ENCODE results near the gene C1GALT1. TPM values are rescaled to one million over a fixed set of nuclear protein-coding genes. Genes with fewer than 3 reads are reported as not detected.

Gene C1GALT1
- total and polyA plus RNA-seq, 11 donors, result 4.3 to 36.4 (median 21.1) TPM

DNA sequence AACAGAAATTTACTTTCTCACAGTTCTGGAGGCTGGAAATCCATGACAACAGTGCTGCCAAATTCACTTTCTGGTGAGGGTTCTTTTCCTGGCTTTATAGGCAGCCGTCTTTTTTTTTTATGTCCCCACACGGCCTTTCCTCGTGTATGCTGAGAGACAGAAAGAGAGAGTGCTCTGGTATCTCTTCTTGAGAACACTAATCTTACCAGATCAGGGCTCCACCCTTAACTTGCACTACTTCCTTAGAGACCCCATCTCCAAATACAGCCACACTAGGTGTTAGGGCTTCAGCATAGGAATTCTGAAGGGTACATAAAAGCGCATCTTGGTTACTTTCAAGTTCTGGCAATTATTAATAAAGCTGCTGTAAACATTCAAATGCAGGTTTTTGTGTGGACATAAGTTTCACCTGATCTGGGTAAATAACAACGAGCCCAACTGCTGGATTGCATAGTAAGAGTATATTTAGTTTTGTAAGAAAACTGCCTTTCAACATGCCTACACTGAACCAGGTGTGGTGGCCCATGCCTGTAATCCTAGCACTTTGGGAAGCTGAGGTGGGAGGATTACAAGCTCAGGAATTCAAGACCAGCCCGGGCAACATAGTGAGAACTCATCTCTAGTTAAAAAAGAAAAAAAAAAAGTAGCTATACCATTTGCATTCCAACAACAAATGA is 8.2 kb upstream of the C1GALT1 start:
- H3K4me3 ChIP-seq, result no peak overlapping the region
- peaks cover 0 to 45% (median 10%) of the 10 kb centered on the region in 12 donors for H3K9me3 ChIP-seq
- TF ChIP-seq POLR2A (IDR thresholded peaks at IDR 0.05), result no peak
- TF ChIP-seq, protein P1, sequence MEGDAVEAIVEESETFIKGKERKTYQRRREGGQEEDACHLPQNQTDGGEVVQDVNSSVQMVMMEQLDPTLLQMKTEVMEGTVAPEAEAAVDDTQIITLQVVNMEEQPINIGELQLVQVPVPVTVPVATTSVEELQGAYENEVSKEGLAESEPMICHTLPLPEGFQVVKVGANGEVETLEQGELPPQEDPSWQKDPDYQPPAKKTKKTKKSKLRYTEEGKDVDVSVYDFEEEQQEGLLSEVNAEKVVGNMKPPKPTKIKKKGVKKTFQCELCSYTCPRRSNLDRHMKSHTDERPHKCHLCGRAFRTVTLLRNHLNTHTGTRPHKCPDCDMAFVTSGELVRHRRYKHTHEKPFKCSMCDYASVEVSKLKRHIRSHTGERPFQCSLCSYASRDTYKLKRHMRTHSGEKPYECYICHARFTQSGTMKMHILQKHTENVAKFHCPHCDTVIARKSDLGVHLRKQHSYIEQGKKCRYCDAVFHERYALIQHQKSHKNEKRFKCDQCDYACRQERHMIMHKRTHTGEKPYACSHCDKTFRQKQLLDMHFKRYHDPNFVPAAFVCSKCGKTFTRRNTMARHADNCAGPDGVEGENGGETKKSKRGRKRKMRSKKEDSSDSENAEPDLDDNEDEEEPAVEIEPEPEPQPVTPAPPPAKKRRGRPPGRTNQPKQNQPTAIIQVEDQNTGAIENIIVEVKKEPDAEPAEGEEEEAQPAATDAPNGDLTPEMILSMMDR (IDR thresholded peaks at IDR 0.05), result no peak
- H3K4me1 ChIP-seq, result peaks cover 0 to 15% (median 0%) of the 10 kb centered on the region in 12 donors
- H3K27ac ChIP-seq, result no peak overlapping the region
- WGBS, 4 donors, result 70 to 80% (median 78%) methylated on average over 6 of the region's 6 CpGs
- H3K36me3 ChIP-seq, result no peaks in the 10 kb centered on the region
- ATAC-seq (no peak), DNase-seq (no peak)
- intact Hi-C loops (cut with DNase I), result loop anchor here in 1 of 10 donors (10.0 kb wide), 1 partner anchor 61 kb away; no protein-coding TSS in a partner anchor
- H3K27me3 ChIP-seq, result no peaks in the 10 kb centered on the region

DNA sequence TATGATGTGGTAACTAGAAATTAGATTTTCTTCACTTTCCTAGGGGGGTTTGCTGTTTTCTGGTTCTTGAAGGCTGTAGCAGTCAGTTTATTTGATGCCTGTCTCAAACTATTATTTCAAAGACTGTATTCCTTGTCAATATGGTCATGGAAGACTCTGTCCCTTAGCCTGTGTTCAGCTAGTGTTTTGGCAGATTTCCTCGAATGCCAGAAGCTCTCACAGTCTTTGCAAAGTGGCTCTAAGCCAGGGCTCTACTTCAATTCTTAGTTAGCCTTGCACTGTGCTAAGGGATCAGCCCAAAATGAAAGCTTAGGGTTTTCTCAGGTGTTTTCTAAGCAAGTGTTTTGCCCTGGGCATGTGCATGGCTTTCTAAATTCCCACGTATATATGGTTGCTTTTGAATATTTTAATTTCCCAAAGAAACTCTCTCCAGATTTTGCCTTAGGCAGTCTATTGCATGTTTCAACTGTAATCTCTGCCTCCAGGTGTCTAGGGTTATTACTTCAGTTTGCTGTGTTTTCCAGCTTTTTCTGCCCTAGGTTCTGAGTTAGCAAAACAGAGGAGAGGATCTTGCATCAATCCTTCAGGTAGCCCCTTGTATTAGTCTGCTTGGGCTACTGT is 7.2 kb upstream of the C1GALT1 start:
- Histone ChIP-seq H3K4me1 (peaks cover 0 to 15% (median 0%) of the 10 kb centered on the region in 12 donors), H3K9me3 (peaks cover 0 to 41% (median 10%) of the 10 kb centered on the region in 12 donors), H3K27ac (no peak overlapping the region), H3K27me3 (no peaks in the 10 kb centered on the region), H3K4me3 (no peak overlapping the region), H3K36me3 (no peaks in the 10 kb centered on the region)
- 52 to 69% (median 57%) methylated on average over 2 of the region's 2 CpGs for WGBS, 4 donors
- TF ChIP-seq POLR2A (IDR thresholded peaks at IDR 0.05), result no peak
- TF ChIP-seq, protein P1 (IDR thresholded peaks at IDR 0.05), result no peak
- ATAC-seq (no peak), DNase-seq (no peak)
- intact Hi-C loops (cut with DNase I), result loop anchor here in 2 of 10 donors (5.0 to 10.0 kb wide), 2 partner anchors 60 to 73 kb away; no protein-coding TSS in a partner anchor

DNA sequence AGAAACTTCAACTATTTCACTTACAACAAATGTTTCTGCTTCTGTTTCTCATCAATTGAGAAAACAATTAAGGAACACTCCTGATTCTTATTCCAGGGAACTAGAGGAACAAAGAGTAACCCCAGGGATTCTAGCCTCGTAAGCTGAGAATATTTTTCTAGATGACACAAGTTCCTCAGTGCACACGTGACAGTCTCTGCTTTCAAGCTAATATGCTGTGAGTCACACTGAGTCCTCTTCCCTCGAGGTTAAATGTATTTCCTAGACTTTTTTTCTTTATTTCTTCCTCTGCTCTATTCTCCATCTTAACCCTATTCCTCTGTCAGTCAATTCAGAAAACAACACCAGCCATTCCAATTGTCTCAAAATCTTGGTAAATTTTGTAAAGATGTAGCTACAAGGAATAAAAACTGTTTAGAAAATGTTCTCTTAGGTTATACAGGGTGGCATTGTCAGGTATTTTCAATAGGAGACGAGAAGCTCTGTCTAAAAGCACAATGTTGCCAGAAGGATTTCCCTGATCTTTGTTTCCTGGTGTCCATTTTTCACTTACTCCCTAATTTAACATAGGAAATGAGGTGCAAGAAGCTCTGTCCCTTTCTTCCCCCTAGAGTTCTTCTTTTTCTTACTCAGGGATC is 5.8 kb upstream of the C1GALT1 start:
- TF ChIP-seq, protein P1 (IDR thresholded peaks at IDR 0.05), result no peak
- TF ChIP-seq POLR2A (IDR thresholded peaks at IDR 0.05), result no peak
- DNase-seq (no peak), ATAC-seq (peak in 3 of 4 donors; percentile 71 to 79 (median 71))
- no peaks in the 10 kb centered on the region for H3K36me3 ChIP-seq
- 39 to 45% (median 42%) methylated on average over 4 of the region's 4 CpGs for WGBS, 4 donors
- no peaks in the 10 kb centered on the region for H3K27me3 ChIP-seq
- peaks cover 0 to 27% (median 3%) of the 10 kb centered on the region in 12 donors for H3K9me3 ChIP-seq
- peaks cover 0 to 23% (median 4%) of the 10 kb centered on the region in 12 donors for H3K4me1 ChIP-seq
- H3K27ac ChIP-seq, result peak overlapping the region in 1 of 12 donors; percentile 53
- no peak overlapping the region for H3K4me3 ChIP-seq
- intact Hi-C loops (cut with DNase I), result loop anchor here in 2 of 10 donors (5.0 to 10.0 kb wide), 2 partner anchors 58 to 74 kb away; no protein-coding TSS in a partner anchor
